Measurements from ENCODE around the gene ONECUT3.

ONECUT3 gene

GRCh38 chr19:1742989-1743696 is 10.2 kb upstream of the ONECUT3 start:
- no peak for DNase-seq

GRCh38 chr19:1744133-1744665 is 9.1 kb upstream of the ONECUT3 start:
- DNase-seq = no peak

GRCh38 chr19:1744822-1745563 is 8.3 kb upstream of the ONECUT3 start:
- DNase-seq = no peak

- DNase-seq = peak; percentile 15
Observed at GRCh38 chr19:1745589-1746031, 7.7 kb upstream of the ONECUT3 start.

- peak; percentile 28 for DNase-seq
Observed at GRCh38 chr19:1746401-1747284, 6.7 kb upstream of the ONECUT3 start.

- DNase-seq = peak; percentile 91
Observed at GRCh38 chr19:1747285-1748114, 5.8 kb upstream of the ONECUT3 start.

- no peak for DNase-seq
Observed at GRCh38 chr19:1748115-1748872, 5.0 kb upstream of the ONECUT3 start.

- no peak for DNase-seq
Observed at GRCh38 chr19:1748873-1749341, 4.4 kb upstream of the ONECUT3 start.

- DNase-seq = no peak
Observed at GRCh38 chr19:1749373-1750342, 3.6 kb upstream of the ONECUT3 start.

- DNase-seq = no peak
Observed at GRCh38 chr19:1750343-1751021, 2.8 kb upstream of the ONECUT3 start.

GRCh38 chr19:1751367-1752008 is 1.8 kb upstream of the ONECUT3 start:
- no peak for DNase-seq

- no peak for DNase-seq
Observed at GRCh38 chr19:1752009-1752756, 1.1 kb upstream of the ONECUT3 start.

- no peak for DNase-seq
Observed at GRCh38 chr19:1754018-1754635, 821 bp downstream of the ONECUT3 start.

GRCh38 chr19:1754636-1755466 is 1.5 kb downstream of the ONECUT3 start:
- no peak for DNase-seq

- DNase-seq = no peak
Observed at GRCh38 chr19:1755467-1756171, 2.3 kb downstream of the ONECUT3 start.

GRCh38 chr19:1756264-1756663 is 3.0 kb downstream of the ONECUT3 start:
- DNase-seq = no peak
